Neural crest cell (in vitro differentiated cells): ENCODE measurements around the gene OR10X1. TPM values are rescaled to one million over a fixed set of nuclear protein-coding genes. Genes with fewer than 3 reads are reported as not detected.

Source experiments
- DNase-seq: peaks from one replicate; pipeline ENCODE4 v3.0.0; 2021; ENCODE audit warnings: low read depth, mixed read lengths, low spot score
- H3K27ac Mint-ChIP-seq: one replicate; pipeline ENCODE4 v1.8.0; 2021; ENCODE audit warnings: mild to moderate bottlenecking, mixed read lengths; ENCODE audit not compliant: unreplicated experiment
- H3K27me3 Mint-ChIP-seq: 2 replicates; pipeline ENCODE4 v1.8.0; 2021; ENCODE audit warnings: low read depth, mild to moderate bottlenecking, mixed read lengths
- H3K36me3 Mint-ChIP-seq: 2 replicates; pipeline ENCODE4 v1.8.0; 2021; ENCODE audit warnings: low read depth, mild to moderate bottlenecking, mixed read lengths
- H3K4me1 Mint-ChIP-seq: 2 replicates; pipeline ENCODE4 v1.8.0; 2021; ENCODE audit warnings: mixed read lengths
- H3K4me3 Mint-ChIP-seq: one replicate; pipeline ENCODE4 v1.8.0; 2021; ENCODE audit warnings: mild to moderate bottlenecking, mixed read lengths
- H3K9me3 Mint-ChIP-seq: 2 replicates; pipeline ENCODE4 v1.8.0; 2021; ENCODE audit warnings: mixed read lengths
- CTCF ChIP-seq: fragments of 200-600 bp; sonication (generic); conservative IDR thresholded peaks from 2 replicates; pipeline ENCODE4 v1.5.0; 2021; ENCODE audit warnings: antibody characterized with exemption, mild to moderate bottlenecking
- total RNA-seq: library from RNA; stranded (reverse); gene quantifications from 2 replicates; pipeline ENCODE4 v1.2.1, GENCODE V29; 2021

OR10X1 gene
- total RNA-seq, 1 donor from 2014 or later: not detected

GRCh38 chr1:158563853-158564252 lies 15.8 kb downstream of the OR10X1 start:
- DNase-seq: no peak
- Mint-ChIP-seq H3K9me3 (peaks cover 3% of the 10 kb centered on the region), H3K4me3 (no peak overlapping the region), H3K4me1 (no peaks in the 10 kb centered on the region), H3K36me3 (no peaks in the 10 kb centered on the region), H3K27ac (no peak overlapping the region), H3K27me3 (peaks cover 28% of the 10 kb centered on the region)
- no peak for TF ChIP-seq CTCF

- TF ChIP-seq CTCF: no peak
- no peak for DNase-seq
- Mint-ChIP-seq H3K36me3 (no peaks in the 10 kb centered on the region), H3K27me3 (peaks cover 13% of the 10 kb centered on the region), H3K9me3 (no peaks in the 10 kb centered on the region), H3K4me1 (no peaks in the 10 kb centered on the region), H3K27ac (no peak overlapping the region), H3K4me3 (no peak overlapping the region)
These were observed 20.0 kb downstream of the OR10X1 start for GRCh38 chr1:158559696-158560095.

GRCh38 chr1:158554352-158554751 lies 25.3 kb downstream of the OR10X1 start, which contains the start of gene OR6Y1:
Gene OR6Y1, minus strand, starts transcription at chr1:158554405. Its CDS starts 6,300 bp downstream, at chr1:158548105.
- DNase-seq: no peak
- no peaks in the 10 kb centered on the region for H3K4me1 Mint-ChIP-seq
- H3K27ac Mint-ChIP-seq: no peak within 1 kb of the TSS
- H3K27me3 Mint-ChIP-seq: peaks cover 10% of the 10 kb centered on the region
- no peaks in the 10 kb centered on the region for H3K36me3 Mint-ChIP-seq
- no peak within 1 kb of the TSS for H3K4me3 Mint-ChIP-seq
- H3K9me3 Mint-ChIP-seq: no peaks in the 10 kb centered on the region
- TF ChIP-seq CTCF: no peak

GRCh38 chr1:158552296-158552695 lies 27.4 kb downstream of the OR10X1 start:
- DNase-seq: no peak
- H3K36me3 Mint-ChIP-seq: no peaks in the 10 kb centered on the region

GRCh38 chr1:158547533-158547932 lies 32.2 kb downstream of the OR10X1 start:
- no peak overlapping the region for H3K4me3 Mint-ChIP-seq
- no peaks in the 10 kb centered on the region for H3K36me3 Mint-ChIP-seq
- no peak for DNase-seq
- no peak overlapping the region for H3K27ac Mint-ChIP-seq
- peaks cover 17% of the 10 kb centered on the region for H3K27me3 Mint-ChIP-seq
- H3K9me3 Mint-ChIP-seq: no peaks in the 10 kb centered on the region
- no peaks in the 10 kb centered on the region for H3K4me1 Mint-ChIP-seq
- TF ChIP-seq CTCF: no peak

More at GRCh38 chr1:158552296-158552695, 27.4 kb downstream of the OR10X1 start:
- Mint-ChIP-seq H3K9me3 (no peaks in the 10 kb centered on the region), H3K4me3 (no peak overlapping the region), H3K4me1 (no peaks in the 10 kb centered on the region), H3K27ac (no peak overlapping the region), H3K27me3 (peaks cover 16% of the 10 kb centered on the region)
- TF ChIP-seq CTCF: no peak

- Mint-ChIP-seq H3K4me1 (no peaks in the 10 kb centered on the region), H3K27ac (no peak overlapping the region), H3K9me3 (no peaks in the 10 kb centered on the region), H3K36me3 (no peaks in the 10 kb centered on the region), H3K4me3 (no peak overlapping the region), H3K27me3 (peaks cover 7% of the 10 kb centered on the region)
- no peak for DNase-seq
- TF ChIP-seq CTCF: no peak
These were observed 42.1 kb downstream of the OR10X1 start for GRCh38 chr1:158537609-158538008.
